Prostate gland (tissue), 2 donors: Measurements from ENCODE around the gene NDUFAF5.

ENCODE experiments used
- CTCF ChIP-seq, 4 experiments: fragments of 200-600 bp in 2 of 4; fragments of 450-650 bp in 2 of 4; sonication (generic) in 2 of 4; IDR thresholded peaks; 1 replicate in 3 of 4; 2 replicates in 1 of 4; pipeline ENCODE4 v1.5.1; 2016 to 2019; ENCODE audit warnings: antibody characterized with exemption in 4 of 4, mild to moderate bottlenecking in 2 of 4, moderate library complexity in 2 of 4
- POLR2A ChIP-seq: fragments of 450-650 bp; IDR thresholded peaks from one replicate; pipeline ENCODE4 v1.6.1; 2016; ENCODE audit warnings: antibody characterized with exemption, mild to moderate bottlenecking
- POLR2AphosphoS5 ChIP-seq: sonication (generic); formaldehyde crosslinking; IDR thresholded peaks from one replicate; pipeline ENCODE4 v1.6.1; 2017; ENCODE audit warnings: antibody characterized with exemption

- TF ChIP-seq CTCF (IDR thresholded peaks at IDR 0.05) (no peak), POLR2A (no peak), POLR2AphosphoS5 (no peak)
Observed at GRCh38 chr20:13814672-13815071, 29.8 kb downstream of the NDUFAF5 start.
